GM11168 (cell line): Measurements from ENCODE around the gene TRANK1.

ENCODE experiments used
- in situ Hi-C: fragments of 300-500 bp; cut with MboI; formaldehyde crosslinking; loops from one replicate; pipeline ENCODE4 v1.12.0; 2022; ENCODE audit warnings: low sequenced_read_pairs; ENCODE audit not compliant: unreplicated experiment

The TRANK1 gene

GRCh38 chr3:36814776-36815175 lies 130.1 kb downstream of the TRANK1 start:
- in situ Hi-C loops, result no loop called here

- in situ Hi-C loops, result no loop called here
These were observed 130.7 kb downstream of the TRANK1 start for GRCh38 chr3:36814066-36814717.

GRCh38 chr3:36813305-36813704 lies 131.5 kb downstream of the TRANK1 start:
- in situ Hi-C loops, result no loop called here

GRCh38 chr3:36812240-36812639 lies 132.6 kb downstream of the TRANK1 start:
- in situ Hi-C loops, result no loop called here

- in situ Hi-C loops, result no loop called here
These were observed 133.1 kb downstream of the TRANK1 start for GRCh38 chr3:36811768-36812167.

GRCh38 chr3:36804295-36805055 lies 140.4 kb downstream of the TRANK1 start:
- in situ Hi-C loops, result no loop called here

- in situ Hi-C loops, result no loop called here
These were observed 141.6 kb downstream of the TRANK1 start for GRCh38 chr3:36803091-36803791.

- in situ Hi-C loops, result no loop called here
These were observed 144.2 kb downstream of the TRANK1 start for GRCh38 chr3:36800533-36801116.

GRCh38 chr3:36796881-36797280 lies 148.0 kb downstream of the TRANK1 start:
- in situ Hi-C loops, result no loop called here

GRCh38 chr3:36796161-36796560 lies 148.7 kb downstream of the TRANK1 start:
- in situ Hi-C loops, result no loop called here

- in situ Hi-C loops, result no loop called here
These were observed 149.2 kb downstream of the TRANK1 start for GRCh38 chr3:36795622-36796021.

GRCh38 chr3:36792342-36792741 lies 152.5 kb downstream of the TRANK1 start:
- in situ Hi-C loops, result no loop called here

GRCh38 chr3:36790765-36791164 lies 154.1 kb downstream of the TRANK1 start:
- in situ Hi-C loops, result no loop called here

GRCh38 chr3:36786921-36787890 lies 157.6 kb downstream of the TRANK1 start:
- in situ Hi-C loops, result no loop called here

GRCh38 chr3:36784138-36784635 lies 160.7 kb downstream of the TRANK1 start:
- in situ Hi-C loops, result no loop called here

GRCh38 chr3:36777424-36778218 lies 167.2 kb downstream of the TRANK1 start:
- in situ Hi-C loops, result no loop called here
